ENCODE results near the gene ATG2A.

Gene ATG2A

DNA sequence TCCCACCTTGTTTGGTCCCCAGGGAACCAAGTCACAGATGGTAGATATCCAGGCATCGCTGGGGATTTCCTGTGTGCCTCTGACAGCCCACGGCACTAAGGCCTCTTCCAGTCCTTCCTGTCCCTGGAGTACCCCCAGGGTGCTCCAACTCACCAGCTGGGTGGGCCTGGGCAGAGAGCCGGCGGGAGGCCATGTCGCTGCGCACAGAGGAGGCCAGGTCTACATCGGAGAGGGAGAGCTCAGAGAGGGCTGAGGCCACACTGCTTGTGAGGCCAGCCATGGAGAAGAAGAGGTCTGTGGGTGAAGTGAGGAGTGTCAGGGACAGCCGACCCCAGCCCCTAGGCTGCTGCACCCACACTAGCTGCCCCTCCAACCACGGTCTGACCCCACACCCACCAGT, 5.3 kb downstream of the ATG2A start:
- H3K9ac ChIP-seq (ENCODE audit: low read length), result no peak overlapping the region
- no peaks in the 10 kb centered on the region for H3K9me3 ChIP-seq (ENCODE audit: control insufficient read depth, low read length)
- no peak overlapping the region for H3K4me3 ChIP-seq (ENCODE audit: low read length)
- H3K4me1 ChIP-seq (ENCODE audit: control insufficient read depth, insufficient read depth, low read length), result peaks cover 9% of the 10 kb centered on the region
- no peaks in the 10 kb centered on the region for H3K27me3 ChIP-seq (replicated peaks; ENCODE audit: control insufficient read depth, insufficient read depth, low read length)
- H3K36me3 ChIP-seq (ENCODE audit: control insufficient read depth, insufficient read depth, low read length, severe bottlenecking), result peaks cover 59% of the 10 kb centered on the region
- no peak for DNase-seq (ENCODE audit: low read depth)

- no peak overlapping the region for H3K4me3 ChIP-seq (ENCODE audit: low read length)
- peaks cover 65% of the 10 kb centered on the region for H3K36me3 ChIP-seq (ENCODE audit: control insufficient read depth, insufficient read depth, low read length, severe bottlenecking)
- no peak overlapping the region for H3K9ac ChIP-seq (ENCODE audit: low read length)
- H3K4me1 ChIP-seq (ENCODE audit: control insufficient read depth, insufficient read depth, low read length), result peaks cover 6% of the 10 kb centered on the region
- DNase-seq (ENCODE audit: low read depth), result no peak
- no peaks in the 10 kb centered on the region for H3K9me3 ChIP-seq (ENCODE audit: control insufficient read depth, low read length)
- no peaks in the 10 kb centered on the region for H3K27me3 ChIP-seq (replicated peaks; ENCODE audit: control insufficient read depth, insufficient read depth, low read length)
These were observed 5.9 kb downstream of the ATG2A start for GRCh38 chr11:64911142-64911541.

GRCh38 chr11:64910451-64911093, 6.4 kb downstream of the ATG2A start:
- Histone ChIP-seq H3K4me3 (ENCODE audit: low read length) (no peak overlapping the region), H3K9me3 (ENCODE audit: control insufficient read depth, low read length) (no peaks in the 10 kb centered on the region), H3K4me1 (ENCODE audit: control insufficient read depth, insufficient read depth, low read length) (no peaks in the 10 kb centered on the region), H3K36me3 (ENCODE audit: control insufficient read depth, insufficient read depth, low read length, severe bottlenecking) (peaks cover 70% of the 10 kb centered on the region), H3K9ac (ENCODE audit: low read length) (no peak overlapping the region), H3K27me3 (replicated peaks; ENCODE audit: control insufficient read depth, insufficient read depth, low read length) (no peaks in the 10 kb centered on the region)
- no peak for DNase-seq (ENCODE audit: low read depth)

- DNase-seq (ENCODE audit: low read depth), result no peak
- H3K9ac ChIP-seq (ENCODE audit: low read length), result no peak overlapping the region
- no peak overlapping the region for H3K4me3 ChIP-seq (ENCODE audit: low read length)
- no peaks in the 10 kb centered on the region for H3K4me1 ChIP-seq (ENCODE audit: control insufficient read depth, insufficient read depth, low read length)
- H3K36me3 ChIP-seq (ENCODE audit: control insufficient read depth, insufficient read depth, low read length, severe bottlenecking), result peaks cover 78% of the 10 kb centered on the region
- no peaks in the 10 kb centered on the region for H3K9me3 ChIP-seq (ENCODE audit: control insufficient read depth, low read length)
- no peaks in the 10 kb centered on the region for H3K27me3 ChIP-seq (replicated peaks; ENCODE audit: control insufficient read depth, insufficient read depth, low read length)
These were observed 7.2 kb downstream of the ATG2A start for GRCh38 chr11:64909653-64910343.

DNA sequence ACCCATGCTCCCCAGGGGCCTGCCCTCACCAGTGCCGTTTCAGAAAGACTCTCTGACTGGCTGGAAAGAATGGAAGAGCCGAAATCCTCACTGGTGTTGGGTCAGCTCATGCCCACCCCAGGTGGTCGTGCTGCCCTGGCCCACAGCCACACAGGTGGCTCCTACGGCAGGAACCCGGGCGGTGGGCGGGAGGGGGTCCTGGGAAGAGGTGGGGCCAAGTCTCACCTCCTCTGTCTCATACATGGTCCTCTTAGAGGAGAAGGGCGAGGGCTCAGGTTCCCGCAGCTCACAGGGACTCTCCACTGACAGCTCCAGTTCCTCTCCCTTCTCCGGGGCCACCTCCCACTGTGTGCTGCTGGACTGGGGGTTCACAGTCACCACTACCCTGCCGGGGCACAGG, 8.2 kb downstream of the ATG2A start:
- no peak overlapping the region for H3K4me3 ChIP-seq (ENCODE audit: low read length)
- peaks cover 75% of the 10 kb centered on the region for H3K36me3 ChIP-seq (ENCODE audit: control insufficient read depth, insufficient read depth, low read length, severe bottlenecking)
- no peak for DNase-seq (ENCODE audit: low read depth)
- H3K27me3 ChIP-seq (replicated peaks; ENCODE audit: control insufficient read depth, insufficient read depth, low read length), result no peaks in the 10 kb centered on the region
- H3K9me3 ChIP-seq (ENCODE audit: control insufficient read depth, low read length), result no peaks in the 10 kb centered on the region
- no peak overlapping the region for H3K9ac ChIP-seq (ENCODE audit: low read length)
- H3K4me1 ChIP-seq (ENCODE audit: control insufficient read depth, insufficient read depth, low read length), result no peaks in the 10 kb centered on the region

DNA sequence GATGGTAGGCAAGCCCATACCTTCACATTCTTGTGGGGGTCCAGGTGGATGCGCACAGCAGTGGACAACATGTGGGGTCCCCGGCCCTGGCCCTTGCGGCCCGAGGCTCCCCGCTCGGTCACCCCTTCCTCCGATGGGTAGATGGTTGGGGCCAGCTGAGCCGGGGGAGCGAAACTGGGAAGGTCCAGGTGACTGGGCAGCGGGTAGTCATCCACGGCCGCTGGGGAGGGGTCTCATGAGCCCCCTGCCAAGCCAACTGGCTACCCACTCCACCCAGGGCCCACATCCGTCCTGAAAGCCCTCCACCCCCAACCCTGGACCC, 10.7 kb downstream of the ATG2A start:
- H3K9me3 ChIP-seq (ENCODE audit: control insufficient read depth, low read length), result no peaks in the 10 kb centered on the region
- DNase-seq (ENCODE audit: low read depth), result no peak
- H3K27me3 ChIP-seq (replicated peaks; ENCODE audit: control insufficient read depth, insufficient read depth, low read length), result no peaks in the 10 kb centered on the region
- H3K4me3 ChIP-seq (ENCODE audit: low read length), result no peak overlapping the region
- H3K36me3 ChIP-seq (ENCODE audit: control insufficient read depth, insufficient read depth, low read length, severe bottlenecking), result peaks cover 70% of the 10 kb centered on the region
- no peaks in the 10 kb centered on the region for H3K4me1 ChIP-seq (ENCODE audit: control insufficient read depth, insufficient read depth, low read length)
- H3K9ac ChIP-seq (ENCODE audit: low read length), result no peak overlapping the region

DNA sequence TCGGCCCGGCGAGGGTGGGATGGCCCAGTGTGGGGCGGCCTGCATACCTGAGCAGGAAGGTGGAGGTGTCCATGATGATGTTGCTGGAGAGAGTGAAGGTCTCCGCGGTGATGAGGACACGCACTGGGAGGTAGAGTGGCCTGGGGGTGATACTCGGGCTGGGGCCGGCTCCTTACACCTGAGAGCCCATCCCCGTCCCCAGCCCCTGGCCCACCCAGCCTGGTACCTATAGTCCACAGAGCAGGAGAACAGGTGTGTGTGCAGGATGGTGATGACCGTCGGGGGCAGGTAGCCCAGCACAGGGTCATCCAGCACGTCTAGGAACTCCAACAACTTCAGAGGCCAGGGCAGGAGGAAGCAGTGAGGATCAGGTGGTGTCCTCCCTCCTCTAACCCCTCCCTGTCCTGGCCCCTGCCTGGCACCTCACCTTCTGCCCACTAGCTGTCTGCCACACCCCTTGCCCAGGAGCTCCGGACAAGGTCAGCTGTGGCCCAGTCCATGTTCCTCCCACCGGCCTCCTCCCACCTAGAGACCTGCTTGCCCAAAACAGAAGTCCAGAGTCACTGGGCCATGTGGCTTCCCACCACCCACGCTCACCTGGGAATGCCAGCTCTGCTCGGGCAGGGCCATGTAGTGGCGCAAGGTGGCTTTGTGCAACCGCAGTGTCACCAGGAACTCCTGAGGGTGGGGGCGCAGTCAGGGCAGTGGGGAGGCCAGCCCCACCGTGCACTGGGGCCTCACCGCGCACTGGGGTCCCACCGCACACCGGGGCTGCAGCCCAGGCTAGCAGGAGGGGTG, 11.3 kb downstream of the ATG2A start:
- no peaks in the 10 kb centered on the region for H3K4me1 ChIP-seq (ENCODE audit: control insufficient read depth, insufficient read depth, low read length)
- H3K4me3 ChIP-seq (ENCODE audit: low read length), result no peak overlapping the region
- no peak overlapping the region for H3K9ac ChIP-seq (ENCODE audit: low read length)
- H3K27me3 ChIP-seq (replicated peaks; ENCODE audit: control insufficient read depth, insufficient read depth, low read length), result no peaks in the 10 kb centered on the region
- DNase-seq (ENCODE audit: low read depth), result no peak
- peaks cover 70% of the 10 kb centered on the region for H3K36me3 ChIP-seq (ENCODE audit: control insufficient read depth, insufficient read depth, low read length, severe bottlenecking)
- H3K9me3 ChIP-seq (ENCODE audit: control insufficient read depth, low read length), result no peaks in the 10 kb centered on the region

DNA sequence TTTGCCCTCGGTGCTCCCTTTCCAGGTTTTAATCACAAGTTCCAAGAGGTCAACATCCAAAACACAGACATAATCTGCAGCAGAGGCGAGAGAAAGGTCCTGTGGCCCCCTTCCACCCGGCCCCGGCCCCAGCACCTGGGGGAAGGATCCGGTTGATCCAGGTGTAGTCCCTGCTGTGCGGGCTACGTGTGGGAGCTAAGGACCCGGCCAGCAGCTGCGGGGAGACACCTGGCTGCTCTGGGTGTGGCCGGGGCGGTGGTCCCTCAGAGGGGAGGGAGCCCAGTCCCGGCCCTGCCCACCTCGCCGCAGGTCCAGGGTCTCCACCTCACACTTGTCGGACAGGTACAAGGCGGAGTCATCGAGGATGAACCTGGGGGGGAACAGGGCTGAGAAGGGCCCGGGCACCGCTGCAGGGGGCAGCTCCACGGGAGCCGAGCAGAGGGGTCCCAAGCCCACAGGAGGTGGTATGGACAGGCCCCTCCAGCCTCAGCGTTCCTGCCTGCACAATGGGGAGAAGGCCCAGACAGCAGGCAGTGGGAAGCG, 13.6 kb downstream of the ATG2A start:
- no peak overlapping the region for H3K4me3 ChIP-seq (ENCODE audit: low read length)
- H3K4me1 ChIP-seq (ENCODE audit: control insufficient read depth, insufficient read depth, low read length), result no peaks in the 10 kb centered on the region
- DNase-seq (ENCODE audit: low read depth), result no peak
- H3K36me3 ChIP-seq (ENCODE audit: control insufficient read depth, insufficient read depth, low read length, severe bottlenecking), result peaks cover 73% of the 10 kb centered on the region
- H3K9me3 ChIP-seq (ENCODE audit: control insufficient read depth, low read length), result no peaks in the 10 kb centered on the region
- no peaks in the 10 kb centered on the region for H3K27me3 ChIP-seq (replicated peaks; ENCODE audit: control insufficient read depth, insufficient read depth, low read length)
- H3K9ac ChIP-seq (ENCODE audit: low read length), result no peak overlapping the region

DNA sequence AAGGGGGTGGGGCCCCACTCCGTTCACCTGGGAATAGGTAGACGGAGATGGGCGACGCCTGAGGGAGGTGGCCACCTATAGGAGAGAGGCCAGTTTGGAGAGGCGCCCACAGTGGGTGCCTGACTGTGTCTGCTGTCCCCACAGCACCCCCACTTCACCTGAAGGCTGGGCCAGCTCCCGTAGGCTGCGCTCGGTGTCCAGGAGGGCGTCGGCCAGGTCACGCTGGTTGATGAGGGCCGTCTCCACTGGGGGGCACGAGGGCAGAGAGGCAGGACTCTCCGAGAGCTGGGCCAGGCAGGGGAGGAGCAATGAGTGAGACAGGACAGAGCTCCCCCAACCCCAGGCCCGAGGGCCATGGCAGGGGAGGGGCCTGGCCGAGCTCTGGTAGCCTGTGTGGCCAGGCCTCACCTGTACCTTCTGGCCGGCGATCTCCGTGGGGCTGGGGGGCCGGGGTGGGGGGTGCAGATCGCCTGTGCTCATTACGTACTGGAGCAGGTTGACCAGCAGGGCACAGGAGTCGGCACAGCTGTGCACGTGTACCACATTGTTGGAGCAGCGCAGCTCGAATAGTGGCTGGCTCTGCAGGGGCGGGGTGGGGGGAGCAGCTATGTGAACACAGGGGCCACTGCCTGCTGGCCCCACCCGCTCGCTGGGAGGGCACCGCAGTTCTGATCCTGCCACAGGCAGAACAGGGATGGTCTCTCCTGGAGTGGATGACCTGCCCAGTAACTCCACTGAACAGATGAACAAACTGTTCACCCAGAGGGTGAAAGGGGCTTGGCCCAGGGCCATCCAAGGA, 14.7 kb downstream of the ATG2A start:
- H3K4me3 ChIP-seq (ENCODE audit: low read length), result no peak overlapping the region
- DNase-seq (ENCODE audit: low read depth), result no peak
- peaks cover 76% of the 10 kb centered on the region for H3K36me3 ChIP-seq (ENCODE audit: control insufficient read depth, insufficient read depth, low read length, severe bottlenecking)
- no peak overlapping the region for H3K9ac ChIP-seq (ENCODE audit: low read length)
- H3K4me1 ChIP-seq (ENCODE audit: control insufficient read depth, insufficient read depth, low read length), result no peaks in the 10 kb centered on the region
- no peaks in the 10 kb centered on the region for H3K27me3 ChIP-seq (replicated peaks; ENCODE audit: control insufficient read depth, insufficient read depth, low read length)
- H3K9me3 ChIP-seq (ENCODE audit: control insufficient read depth, low read length), result no peaks in the 10 kb centered on the region

DNA sequence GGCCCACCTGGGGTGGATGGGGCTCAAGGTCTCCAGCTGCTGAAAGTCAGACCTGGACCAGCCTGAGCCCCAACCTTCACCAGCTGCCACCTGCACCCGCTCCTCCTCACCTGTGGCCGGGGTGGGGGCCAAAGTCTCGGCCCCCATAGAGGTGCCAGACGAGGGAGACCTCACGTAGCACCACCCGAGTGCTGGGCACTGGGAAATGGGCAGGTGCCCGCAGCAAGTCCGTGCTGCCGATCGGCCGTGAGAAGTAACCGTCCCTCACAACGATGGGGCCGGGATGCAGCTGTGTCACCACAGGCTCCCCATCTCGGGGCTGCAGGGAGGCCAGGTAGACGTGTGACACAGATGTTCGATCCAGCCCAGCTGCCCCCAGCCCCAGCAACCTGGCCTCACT, 16.2 kb downstream of the ATG2A start:
- Histone ChIP-seq H3K9me3 (ENCODE audit: control insufficient read depth, low read length) (no peaks in the 10 kb centered on the region), H3K36me3 (ENCODE audit: control insufficient read depth, insufficient read depth, low read length, severe bottlenecking) (peaks cover 70% of the 10 kb centered on the region), H3K4me3 (ENCODE audit: low read length) (no peak overlapping the region), H3K27me3 (replicated peaks; ENCODE audit: control insufficient read depth, insufficient read depth, low read length) (no peaks in the 10 kb centered on the region), H3K9ac (ENCODE audit: low read length) (no peak overlapping the region), H3K4me1 (ENCODE audit: control insufficient read depth, insufficient read depth, low read length) (no peaks in the 10 kb centered on the region)
- no peak for DNase-seq (ENCODE audit: low read depth)

DNA sequence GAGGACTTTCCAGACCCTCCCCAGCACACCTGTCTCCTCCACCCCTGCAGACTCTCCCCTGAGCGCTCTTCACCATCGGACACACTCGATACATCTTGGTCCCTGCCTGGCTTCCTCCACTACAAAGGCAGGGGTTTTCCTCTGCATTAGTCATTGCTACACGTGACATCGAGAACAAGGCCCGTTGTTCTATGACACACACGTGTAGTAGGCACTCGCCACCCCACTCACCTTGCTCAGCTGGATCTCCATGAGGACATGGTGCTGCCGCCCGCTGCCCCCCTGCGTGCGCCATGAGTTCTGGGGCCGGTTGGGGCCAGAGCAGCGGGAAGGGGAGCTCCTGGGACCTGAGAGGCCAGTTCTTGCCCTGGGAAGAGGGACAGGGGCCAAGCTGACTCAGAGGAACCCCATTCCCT, 16.7 kb downstream of the ATG2A start:
- no peaks in the 10 kb centered on the region for H3K9me3 ChIP-seq (ENCODE audit: control insufficient read depth, low read length)
- peaks cover 67% of the 10 kb centered on the region for H3K36me3 ChIP-seq (ENCODE audit: control insufficient read depth, insufficient read depth, low read length, severe bottlenecking)
- H3K4me3 ChIP-seq (ENCODE audit: low read length), result no peak overlapping the region
- DNase-seq (ENCODE audit: low read depth), result no peak
- no peaks in the 10 kb centered on the region for H3K4me1 ChIP-seq (ENCODE audit: control insufficient read depth, insufficient read depth, low read length)
- H3K27me3 ChIP-seq (replicated peaks; ENCODE audit: control insufficient read depth, insufficient read depth, low read length), result no peaks in the 10 kb centered on the region
- H3K9ac ChIP-seq (ENCODE audit: low read length), result no peak overlapping the region

Measured in adipocyte (in vitro differentiated cells).